GM12878 (cell line): ENCODE measurements around the gene OR52K1. TPM values are rescaled to one million over a fixed set of nuclear protein-coding genes. Genes with fewer than 3 reads are reported as not detected.

Experiments
- ATAC-seq: fragments of 200-7000 bp; cut with Tn5 transposase; 3 replicates; pipeline ENCODE4 v1.9.1; 2020; ENCODE audit warnings: mild to moderate bottlenecking, moderate library complexity
- BruUV-seq: library from RNA; stranded (reverse); fragments of 400-500 nt; replicated peaks from 2 replicates; lab custom pipeline; 2021; lab: Mats Ljungman, UMichigan
- CTCF ChIA-PET: fragments of 300-600 bp; sonication (Branson Sonifier 250); formaldehyde crosslinking; extraction: SDS; loops from one replicate; lab custom pipeline; 2021; ENCODE audit warnings: inconsistent platforms; lab: Yijun Ruan, JAX
- POLR2A ChIA-PET: fragments of 350-600 bp; formaldehyde crosslinking; extraction: SDS; loops from one replicate; lab custom pipeline; 2021; ENCODE audit warnings: inconsistent platforms; lab: Charles Lee
- RAD21 ChIA-PET: fragments of 300-600 bp; sonication (Branson Sonifier 250); formaldehyde crosslinking; loops from one replicate; lab custom pipeline; 2023; ENCODE audit warnings: antibody characterized with exemption; ENCODE audit not compliant: unreplicated experiment; lab: Charles Lee
- SMC1A ChIA-PET: fragments of 300-600 bp; sonication (Branson Sonifier 250); formaldehyde crosslinking; loops from one replicate; lab custom pipeline; 2023; ENCODE audit not compliant: unreplicated experiment, uncharacterized antibody; lab: Charles Lee
- DNase-seq: peaks from one replicate; pipeline ENCODE4 v3.0.0-alpha.2; 2011; ENCODE audit warnings: low read depth, low spot score
- FAIRE-seq: peaks from 3 replicates; lab custom pipeline; 2011; peaks lifted over from hg19 to GRCh38; lab: Jason Lieb, UNC
- H2AFZ ChIP-seq: 2 replicates; pipeline ENCODE4 v1.6.0; 2011; ENCODE audit warnings: low read depth, low read length, control low read depth; ENCODE audit not compliant: control insufficient read depth
- H3K27ac ChIP-seq: 2 replicates; pipeline ENCODE4 v1.5.1; 2011; ENCODE audit warnings: control low read depth; ENCODE audit not compliant: control insufficient read depth, insufficient read depth
- H3K27me3 ChIP-seq, 2 experiments: replicated peaks in 1 of 2; 2 replicates each; pipeline versions ENCODE4 v1.6.0 to v1.6.1; 2011; ENCODE audit warnings: low read length in 1 of 2; ENCODE audit not compliant: control insufficient read depth in 2 of 2, insufficient read depth in 2 of 2
- H3K36me3 ChIP-seq, 2 experiments: 2 replicates each; pipeline ENCODE4 v1.5.1; 2011; ENCODE audit warnings: low read length in 1 of 2; ENCODE audit not compliant: control insufficient read depth in 2 of 2, insufficient read depth in 2 of 2
- H3K4me1 ChIP-seq: 2 replicates; pipeline ENCODE4 v1.6.1; 2011; ENCODE audit warnings: mild to moderate bottlenecking, low read length, moderate library complexity, mixed read lengths; ENCODE audit not compliant: control insufficient read depth, insufficient read depth
- H3K4me2 ChIP-seq: 2 replicates; pipeline ENCODE4 v1.6.0; 2011; ENCODE audit warnings: control low read depth; ENCODE audit not compliant: control insufficient read depth, insufficient read depth
- H3K4me3 ChIP-seq: fragments of 200-600 bp; sonication (generic); 2 replicates; pipeline ENCODE4 v1.5.1; 2016
- H3K79me2 ChIP-seq: 2 replicates; pipeline ENCODE4 v1.6.0; 2011; ENCODE audit warnings: low read length; ENCODE audit not compliant: control insufficient read depth, insufficient read depth
- H3K9ac ChIP-seq: 2 replicates; pipeline ENCODE4 v1.8.0; 2011; ENCODE audit warnings: low read length, control low read depth, mixed read lengths; ENCODE audit not compliant: control insufficient read depth, insufficient read depth
- H3K9me3 ChIP-seq: replicated peaks from 3 replicates; pipeline ENCODE4 v1.5.1; 2011; ENCODE audit warnings: mild to moderate bottlenecking, low read length; ENCODE audit not compliant: control insufficient read depth, insufficient read depth
- H4K20me1 ChIP-seq: 2 replicates; pipeline ENCODE4 v1.6.0; 2011; ENCODE audit not compliant: control insufficient read depth, insufficient read depth
- CBFB ChIP-seq: IDR thresholded peaks from 2 replicates; pipeline ENCODE4 v1.6.1; 2016; ENCODE audit warnings: antibody characterized with exemption, low read depth
- CHD1 ChIP-seq: IDR thresholded peaks from 2 replicates; pipeline ENCODE4 v1.6.1; 2012; ENCODE audit warnings: low read depth, low read length, improper control_type of control experiment
- CTCF ChIP-seq, 3 experiments: IDR thresholded peaks in 2 of 3; conservative IDR thresholded peaks in 1 of 3; 2 replicates each; pipeline ENCODE4 v1.5.1; 2011; ENCODE audit warnings: low read depth in 3 of 3, low read length in 3 of 3, mild to moderate bottlenecking in 3 of 3, control low read depth in 2 of 3, moderate library complexity in 2 of 3, inconsistent platforms in 1 of 3, mixed read lengths in 1 of 3; ENCODE audit not compliant: control insufficient read depth in 2 of 3, insufficient read depth in 1 of 3; ENCODE audit errors: extremely low read depth in 1 of 3
- GABPA ChIP-seq: IDR thresholded peaks from 2 replicates; pipeline ENCODE4 v1.6.1; 2014; ENCODE audit warnings: antibody characterized with exemption, low read depth, mild to moderate bottlenecking, inconsistent platforms
- KLF5 ChIP-seq: fragments of 450-650 bp; IDR thresholded peaks from 2 replicates; pipeline ENCODE4 v1.6.1; 2014; ENCODE audit warnings: mild to moderate bottlenecking; ENCODE audit not compliant: partially characterized antibody
- MYB ChIP-seq: fragments of 150-350 bp; IDR thresholded peaks from 2 replicates; pipeline ENCODE4 v1.6.1; 2014; ENCODE audit warnings: mild to moderate bottlenecking, low read depth, low read length, borderline replicate concordance
- MYC ChIP-seq: IDR thresholded peaks from 2 replicates; pipeline ENCODE4 v1.6.1; 2011; ENCODE audit warnings: mild to moderate bottlenecking, low read length, moderate library complexity, inconsistent platforms; ENCODE audit not compliant: insufficient read depth, insufficient replicate concordance, insufficient read length, severe bottlenecking
- NFYA ChIP-seq: IDR thresholded peaks from 2 replicates; pipeline ENCODE4 v1.6.1; 2011; ENCODE audit warnings: low read depth, mild to moderate bottlenecking, low read length, improper control_type of control experiment, borderline replicate concordance
- PAX8 ChIP-seq: fragments of 450-650 bp; IDR thresholded peaks from 2 replicates; pipeline ENCODE4 v1.6.1; 2017; ENCODE audit warnings: mild to moderate bottlenecking, moderate library complexity
- POLR2AphosphoS5 ChIP-seq: IDR thresholded peaks from 2 replicates; pipeline ENCODE4 v1.6.1; 2011; ENCODE audit warnings: mild to moderate bottlenecking, low read length, inconsistent platforms
- RCOR1 ChIP-seq: conservative IDR thresholded peaks from 2 replicates; pipeline ENCODE4 v1.6.1; 2012; ENCODE audit warnings: low read depth, low read length, improper control_type of control experiment
- RFX5 ChIP-seq: IDR thresholded peaks from 2 replicates; pipeline ENCODE4 v1.6.1; 2011; ENCODE audit warnings: low read depth, low read length, improper control_type of control experiment
- SIN3A ChIP-seq: IDR thresholded peaks from 2 replicates; pipeline ENCODE4 v1.6.1; 2012; ENCODE audit warnings: low read depth, low read length, improper control_type of control experiment
- SIX5 ChIP-seq: IDR thresholded peaks from 2 replicates; pipeline ENCODE4 v1.6.1; 2011; ENCODE audit warnings: mild to moderate bottlenecking, low read depth, low read length, moderate library complexity; ENCODE audit not compliant: severe bottlenecking
- STAT1 ChIP-seq: fragments of 450-650 bp; conservative IDR thresholded peaks from 2 replicates; pipeline ENCODE4 v1.6.1; 2014; ENCODE audit warnings: antibody characterized with exemption, mild to moderate bottlenecking
- TARDBP ChIP-seq: IDR thresholded peaks from 2 replicates; pipeline ENCODE4 v1.6.1; 2016; ENCODE audit warnings: borderline replicate concordance
- WRNIP1 ChIP-seq: IDR thresholded peaks from 2 replicates; pipeline ENCODE4 v1.6.1; 2011; ENCODE audit warnings: low read depth, low read length, improper control_type of control experiment, borderline replicate concordance
- ZNF207 ChIP-seq: fragments of 450-650 bp; IDR thresholded peaks from 2 replicates; pipeline ENCODE4 v1.6.1; 2014; ENCODE audit warnings: antibody characterized with exemption, mild to moderate bottlenecking, borderline replicate concordance
- WGBS: methylation state at CpG from one replicate; pipeline ENCODE4 v1.1.6; 2016; ENCODE audit warnings: low lambda C conversion rate; ENCODE audit not compliant: insufficient replicate concordance, insufficient coverage; ENCODE audit errors: missing lambda C conversion rate; 5-methylcytosine and 5-hydroxymethylcytosine counted together
- in situ Hi-C: fragments of 300-500 bp; cut with MboI; formaldehyde crosslinking; loops from 9 replicates; pipeline ENCODE4 v1.14.3; 2018; ENCODE audit warnings: mixed read lengths
- intact Hi-C: fragments of 100-400 bp; cut with micrococcal nuclease; formaldehyde crosslinking; loops from one replicate; pipeline ENCODE4 v1.14.2; 2022; ENCODE audit not compliant: unreplicated experiment
- polyA plus RNA-seq, 11 experiments: library from polyadenylated mRNA; depleted of rRNA in 4 of 11; unstranded in 6 of 11; stranded (reverse) in 5 of 11; fragments of >200 nt; fragmentation: Nextera tagmentation in 4 of 11; fragmentation: Illumina TruSeq in 1 of 11; extraction: Ambion mirVana in 4 of 11; extraction: Trizol in 1 of 11; gene quantifications; 1 replicate in 1 of 11; 2 replicates in 10 of 11; pipeline versions ENCODE4 v1.2.1 to v1.2.3, GENCODE V29; 2011 to 2016; ENCODE audit warnings: inconsistent platforms in 2 of 11, missing spikeins in 2 of 11, low read depth in 1 of 11
- total RNA-seq, 4 experiments: library from RNA; depleted of rRNA in 3 of 4; stranded (reverse); fragments of >200 nt in 3 of 4; fragmentation: Illumina TruSeq in 1 of 4; extraction: Trizol in 1 of 4; gene quantifications; 2 replicates each; pipeline versions ENCODE4 v1.2.1 to v1.2.3, GENCODE V29; 2013 to 2021
- TF ChIP-seq, protein P1 (sequence below): IDR thresholded peaks from 2 replicates; pipeline ENCODE4 v1.6.1; 2011; ENCODE audit warnings: mild to moderate bottlenecking, low read depth, low read length, moderate library complexity; ENCODE audit not compliant: insufficient replicate concordance

The OR52K1 gene
- total and polyA plus RNA-seq, 10 of the 15 experiments (the other 5 are each of a cell fraction or from before 2014, with no cell fraction given), result not detected

DNA sequence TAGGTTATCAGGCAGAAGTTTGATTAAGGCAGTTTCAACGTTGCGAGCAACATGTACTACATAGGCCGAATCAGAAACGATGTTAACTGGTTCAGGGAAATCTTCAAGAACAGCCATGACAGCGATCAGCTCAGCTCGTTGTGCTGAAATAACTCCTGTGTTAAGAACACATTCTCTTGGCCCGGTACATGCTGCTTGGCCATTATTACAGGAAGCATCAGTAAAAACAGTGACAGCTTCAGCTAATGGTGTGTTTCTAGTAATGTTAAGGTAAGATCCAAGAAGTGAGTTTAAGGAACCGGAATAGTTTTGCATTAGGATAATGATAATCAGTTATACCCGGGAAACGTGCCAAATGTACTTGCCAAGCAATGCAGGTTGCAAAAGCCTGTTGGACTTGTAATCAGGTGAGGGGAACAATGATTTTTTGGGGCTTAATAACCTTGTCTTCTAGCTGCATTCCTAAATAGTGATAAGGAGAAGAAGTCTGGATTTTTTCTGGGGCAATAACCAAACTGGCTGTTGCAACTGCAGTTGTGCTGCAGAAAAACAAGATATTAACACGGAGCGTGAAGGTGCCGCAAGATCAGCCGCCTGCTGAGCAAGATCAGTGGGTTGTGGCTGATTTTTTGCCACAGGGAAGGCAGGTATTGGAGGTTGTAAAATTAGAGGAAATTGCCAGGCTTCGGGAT, 14.3 kb downstream of the OR52K1 start (continued):
- no peak for TF ChIP-seq TARDBP
- no peak for TF ChIP-seq SIN3A
- no peak for TF ChIP-seq CTCF (IDR thresholded peaks at IDR 0.05 in 2 of 3, conservative IDR thresholded peaks at IDR 0.05 in 1 of 3; ENCODE audit: control insufficient read depth in 2 of 3, extremely low read depth in 1 of 3, insufficient read depth in 1 of 3, low read depth in 3 of 3, low read length in 3 of 3)
- no peak for TF ChIP-seq POLR2AphosphoS5
- no peak for TF ChIP-seq KLF5
- no peak for TF ChIP-seq NFYA
- no peak for TF ChIP-seq ZNF207
- TF ChIP-seq CBFB, result no peak
- TF ChIP-seq WRNIP1, result no peak
- no peak for TF ChIP-seq CHD1
- TF ChIP-seq SIX5, result no peak
- no peak for TF ChIP-seq PAX8

GRCh38 chr11:4508886-4509285, 26.4 kb downstream of the OR52K1 start:
- ChIA-PET POLR2A (no interaction called here), SMC1A (interaction anchor here (1.1 kb wide), 1 partner anchor 331 kb away, joined by 3 read pairs; no protein-coding TSS in a partner anchor), CTCF (interaction anchor here (1.4 kb wide), 2 partner anchors 15 to 30 kb away, joined by 4 to 5 read pairs; no protein-coding TSS in a partner anchor), RAD21 (no interaction called here)
- no peaks in the 10 kb centered on the region for H3K79me2 ChIP-seq
- no peak overlapping the region for H3K27ac ChIP-seq
- no peak for TF ChIP-seq RCOR1
- TF ChIP-seq, protein P1, sequence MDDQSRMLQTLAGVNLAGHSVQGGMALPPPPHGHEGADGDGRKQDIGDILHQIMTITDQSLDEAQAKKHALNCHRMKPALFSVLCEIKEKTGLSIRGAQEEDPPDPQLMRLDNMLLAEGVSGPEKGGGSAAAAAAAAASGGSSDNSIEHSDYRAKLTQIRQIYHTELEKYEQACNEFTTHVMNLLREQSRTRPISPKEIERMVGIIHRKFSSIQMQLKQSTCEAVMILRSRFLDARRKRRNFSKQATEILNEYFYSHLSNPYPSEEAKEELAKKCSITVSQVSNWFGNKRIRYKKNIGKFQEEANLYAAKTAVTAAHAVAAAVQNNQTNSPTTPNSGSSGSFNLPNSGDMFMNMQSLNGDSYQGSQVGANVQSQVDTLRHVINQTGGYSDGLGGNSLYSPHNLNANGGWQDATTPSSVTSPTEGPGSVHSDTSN, result no peak
- no peak for TF ChIP-seq GABPA
- no peak for TF ChIP-seq MYC
- TF ChIP-seq STAT1, result no peak
- no peak for TF ChIP-seq MYB
- no peak for TF ChIP-seq RFX5
- TF ChIP-seq, all 136 proteins: peak for 0
- H3K27me3 ChIP-seq, result no peaks in the 10 kb centered on the region
- no peaks in the 10 kb centered on the region for H4K20me1 ChIP-seq
- no TSS peak for BruUV-seq
- no peaks in the 10 kb centered on the region for H3K36me3 ChIP-seq
- ATAC-seq, result no peak
- no peak overlapping the region for H3K4me3 ChIP-seq
- in situ Hi-C loops (no loop called here), intact Hi-C loops (no loop called here)
- no peaks in the 10 kb centered on the region for H3K4me1 ChIP-seq
- no peak for FAIRE-seq
- H3K4me2 ChIP-seq, result no peak overlapping the region
- 43% methylated on average over 2 of the region's 2 CpGs for WGBS
- no peaks in the 10 kb centered on the region for H3K9me3 ChIP-seq
- no peak for DNase-seq
- no peak overlapping the region for H3K9ac ChIP-seq
- H2AFZ ChIP-seq, result no peak overlapping the region
